OCI-LY1 (cell line): ENCODE data around the gene SPATA13.
"Not testable (repeated sequence)": the region's sequence is repeated elsewhere in the genome, so short reads cannot be mapped to it uniquely, and the experiment has no call there.

Experiments used
- H2AFZ ChIP-seq: fragments of 200-600 bp; sonication (generic), shearing (Covaris generic); 2 replicates; pipeline ENCODE4 v1.6.0; 2014; ENCODE audit warnings: antibody characterized with exemption, mild to moderate bottlenecking, low read length
- H3F3A ChIP-seq: fragments of 200-600 bp; sonication (generic), shearing (Covaris generic); 2 replicates; pipeline ENCODE4 v1.6.0; 2014; ENCODE audit warnings: mild to moderate bottlenecking, antibody characterized with exemption, low read length, moderate library complexity; ENCODE audit not compliant: insufficient read depth
- H3K27ac ChIP-seq: fragments of 200-600 bp; sonication (generic); 2 replicates; pipeline ENCODE4 v1.5.1; 2014; ENCODE audit warnings: low read length, mixed run types, mild to moderate bottlenecking, low read depth; ENCODE audit not compliant: poor library complexity, severe bottlenecking
- H3K27me3 ChIP-seq: fragments of 200-600 bp; sonication (generic); 2 replicates; pipeline ENCODE4 v1.6.0; 2014; ENCODE audit warnings: antibody characterized with exemption, mild to moderate bottlenecking, low read length, moderate library complexity; ENCODE audit not compliant: insufficient read depth
- H3K36me3 ChIP-seq: fragments of 200-600 bp; sonication (generic); 2 replicates; pipeline ENCODE4 v1.6.1; 2014; ENCODE audit warnings: mild to moderate bottlenecking, antibody characterized with exemption, low read length, moderate library complexity, mixed read lengths; ENCODE audit not compliant: insufficient read depth
- H3K4me1 ChIP-seq: fragments of 200-600 bp; sonication (generic); 2 replicates; pipeline ENCODE4 v1.5.1; 2014; ENCODE audit warnings: mild to moderate bottlenecking, low read length, moderate library complexity; ENCODE audit not compliant: insufficient read depth, severe bottlenecking
- H3K4me2 ChIP-seq: fragments of 200-600 bp; sonication (generic), shearing (Covaris generic); 2 replicates; pipeline ENCODE4 v1.6.1; 2014; ENCODE audit warnings: low read length
- H3K4me3 ChIP-seq: fragments of 200-600 bp; sonication (generic); 2 replicates; pipeline ENCODE4 v1.5.1; 2014; ENCODE audit warnings: low read length, low read depth, mild to moderate bottlenecking, mixed read lengths; ENCODE audit not compliant: poor library complexity, severe bottlenecking
- H3K79me2 ChIP-seq: fragments of 200-600 bp; shearing (Covaris generic); 2 replicates; pipeline ENCODE4 v1.6.1; 2016; ENCODE audit warnings: mixed run types, low read length, mixed read lengths; ENCODE audit not compliant: insufficient read depth
- H3K9ac ChIP-seq: fragments of 200-600 bp; sonication (generic), shearing (Covaris generic); 2 replicates; pipeline ENCODE4 v1.6.1; 2014; ENCODE audit warnings: mild to moderate bottlenecking, low read length, mixed read lengths
- H3K9me2 ChIP-seq: fragments of 200-600 bp; sonication (generic), shearing (Covaris generic); 2 replicates; pipeline ENCODE4 v1.6.1; 2014; ENCODE audit warnings: low read depth, mild to moderate bottlenecking, low read length, mixed read lengths
- H3K9me3 ChIP-seq: fragments of 200-600 bp; shearing (Covaris generic); 2 replicates; pipeline ENCODE4 v1.6.1; 2014; ENCODE audit warnings: low read length, mixed read lengths
- H4K20me1 ChIP-seq: fragments of 200-600 bp; sonication (generic), shearing (Covaris generic); 2 replicates; pipeline ENCODE4 v1.6.0; 2016; ENCODE audit warnings: mild to moderate bottlenecking, low read length; ENCODE audit not compliant: insufficient read depth
- CTCF ChIP-seq: fragments of 200-600 bp; sonication (generic), shearing (Covaris generic); IDR thresholded peaks from 2 replicates; pipeline ENCODE4 v1.5.1; 2017; ENCODE audit warnings: mild to moderate bottlenecking, antibody characterized with exemption, low read length, moderate library complexity, mixed read lengths
- EZH2 ChIP-seq: fragments of 200-600 bp; sonication (generic), shearing (Covaris generic); IDR thresholded peaks from 2 replicates; pipeline ENCODE4 v1.8.0; 2017; ENCODE audit warnings: borderline replicate concordance, mixed run types, mild to moderate bottlenecking, antibody characterized with exemption, low read length, moderate library complexity, mixed read lengths

Gene SPATA13

GRCh38 chr13:24348385-24348784 is 187.9 kb downstream of the SPATA13 start:
- Histone ChIP-seq H3K9me2 (no peaks in the 10 kb centered on the region), H3K36me3 (no peaks in the 10 kb centered on the region), H3K9me3 (no peaks in the 10 kb centered on the region), H3K4me1 (no peaks in the 10 kb centered on the region), H3K4me2 (no peak overlapping the region), H3K4me3 (no peak overlapping the region), H3K9ac (no peak overlapping the region), H3K27me3 (no peaks in the 10 kb centered on the region), H3F3A (no peaks in the 10 kb centered on the region), H2AFZ (no peak overlapping the region), H3K79me2 (no peaks in the 10 kb centered on the region), H4K20me1 (no peaks in the 10 kb centered on the region), H3K27ac (no peak overlapping the region)
- TF ChIP-seq CTCF (no peak), EZH2 (no peak)

- Histone ChIP-seq H4K20me1 (no peaks in the 10 kb centered on the region), H3K4me1 (no peaks in the 10 kb centered on the region), H3K27ac (no peak overlapping the region), H3K9me3 (no peaks in the 10 kb centered on the region), H3K4me2 (no peak overlapping the region), H3K36me3 (no peaks in the 10 kb centered on the region), H3K79me2 (no peaks in the 10 kb centered on the region), H2AFZ (no peak overlapping the region), H3K9me2 (no peaks in the 10 kb centered on the region), H3K4me3 (no peak overlapping the region), H3K27me3 (no peaks in the 10 kb centered on the region), H3K9ac (no peak overlapping the region), H3F3A (no peaks in the 10 kb centered on the region)
- TF ChIP-seq EZH2 (no peak), CTCF (no peak)
Observed at GRCh38 chr13:24348797-24349515, 188.4 kb downstream of the SPATA13 start.

GRCh38 chr13:24349778-24350664 is 189.5 kb downstream of the SPATA13 start:
- not testable (repeated sequence) for H3K27me3 ChIP-seq, H3K9me3 ChIP-seq, H3K4me3 ChIP-seq, H4K20me1 ChIP-seq, H3F3A ChIP-seq, H3K9me2 ChIP-seq, H2AFZ ChIP-seq, H3K4me1 ChIP-seq, H3K36me3 ChIP-seq, H3K79me2 ChIP-seq, H3K9ac ChIP-seq, H3K4me2 ChIP-seq, H3K27ac ChIP-seq
